ENCODE data around the gene LYSMD4. TPM values are rescaled to one million over a fixed set of nuclear protein-coding genes. Genes with fewer than 3 reads are reported as not detected.

LYSMD4 gene
- total and polyA plus RNA-seq, 4 donors, result 3.9 to 12.1 (median 7.2) TPM

DNA sequence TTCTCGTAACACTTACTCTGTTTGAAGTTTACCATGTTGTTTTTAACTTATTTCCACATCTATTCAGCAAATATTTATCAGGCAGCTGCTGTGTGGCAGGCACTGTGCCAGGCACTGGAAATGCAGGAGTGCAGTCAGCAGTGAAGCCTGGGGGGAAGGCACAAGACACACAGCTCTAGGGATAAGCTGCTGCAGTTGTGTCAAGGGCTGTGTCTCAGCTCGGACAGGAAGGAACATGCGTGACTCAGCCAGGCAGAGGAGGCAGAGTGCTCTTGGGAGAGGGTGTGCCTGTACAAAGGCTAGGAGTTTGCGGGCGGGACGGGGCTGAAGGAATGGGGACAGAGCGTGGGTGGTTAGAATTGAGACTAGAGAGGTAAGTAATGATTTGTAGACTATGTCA, 24.7 kb downstream of the LYSMD4 start:
- H3K27me3 ChIP-seq (ENCODE audit: control insufficient read depth in 4 of 4, insufficient read depth in 4 of 4, low read length in 3 of 4), result no peaks in the 10 kb centered on the region
- WGBS, result 53% methylated on average over 7 of the region's 7 CpGs
- peak; percentile 49 for DNase-seq (ENCODE audit: low spot score)
- H3K4me1 ChIP-seq (ENCODE audit: control insufficient read depth in 4 of 4, insufficient read depth in 4 of 4, low read length in 3 of 4), result peaks cover 2 to 14% (median 9%) of the 10 kb centered on the region in 4 donors
- H3K36me3 ChIP-seq (ENCODE audit: control insufficient read depth in 4 of 4, insufficient read depth in 3 of 4, low read depth in 1 of 4, low read length in 3 of 4), result peaks cover 4 to 21% (median 18%) of the 10 kb centered on the region in 4 donors
- H3K9ac ChIP-seq (ENCODE audit: low read depth in 1 of 2, low read length in 2 of 2), result peak overlapping the region in 1 of 2 donors; percentile 15
- no peaks in the 10 kb centered on the region for H3K9me3 ChIP-seq (ENCODE audit: control insufficient read depth in 4 of 4, low read length in 3 of 4)
- TF ChIP-seq SP1 (IDR thresholded peaks at IDR 0.05) (peak; percentile 43), RAD21 (IDR thresholded peaks at IDR 0.05) (peak; percentile 60 to 66), JUND (IDR thresholded peaks at IDR 0.05) (peak in 1 of 2 donors; percentile 69), YY1 (IDR thresholded peaks at IDR 0.05) (no peak), FOXA1 (IDR thresholded peaks at IDR 0.05) (peak; percentile 39), TAF1 (conservative IDR thresholded peaks at IDR 0.05) (no peak), NR2F2 (IDR thresholded peaks at IDR 0.05) (peak; percentile 13), FOXA2 (IDR thresholded peaks at IDR 0.05) (peak; percentile 36), EGR1 (IDR thresholded peaks at IDR 0.05; ENCODE audit: low read depth in 2 of 2) (no peak), HNF4A (conservative IDR thresholded peaks at IDR 0.05) (peak in 1 of 2 donors; percentile 49), RXRA (IDR thresholded peaks at IDR 0.05) (peak; percentile 41 to 61)
- TF ChIP-seq, protein P1, sequence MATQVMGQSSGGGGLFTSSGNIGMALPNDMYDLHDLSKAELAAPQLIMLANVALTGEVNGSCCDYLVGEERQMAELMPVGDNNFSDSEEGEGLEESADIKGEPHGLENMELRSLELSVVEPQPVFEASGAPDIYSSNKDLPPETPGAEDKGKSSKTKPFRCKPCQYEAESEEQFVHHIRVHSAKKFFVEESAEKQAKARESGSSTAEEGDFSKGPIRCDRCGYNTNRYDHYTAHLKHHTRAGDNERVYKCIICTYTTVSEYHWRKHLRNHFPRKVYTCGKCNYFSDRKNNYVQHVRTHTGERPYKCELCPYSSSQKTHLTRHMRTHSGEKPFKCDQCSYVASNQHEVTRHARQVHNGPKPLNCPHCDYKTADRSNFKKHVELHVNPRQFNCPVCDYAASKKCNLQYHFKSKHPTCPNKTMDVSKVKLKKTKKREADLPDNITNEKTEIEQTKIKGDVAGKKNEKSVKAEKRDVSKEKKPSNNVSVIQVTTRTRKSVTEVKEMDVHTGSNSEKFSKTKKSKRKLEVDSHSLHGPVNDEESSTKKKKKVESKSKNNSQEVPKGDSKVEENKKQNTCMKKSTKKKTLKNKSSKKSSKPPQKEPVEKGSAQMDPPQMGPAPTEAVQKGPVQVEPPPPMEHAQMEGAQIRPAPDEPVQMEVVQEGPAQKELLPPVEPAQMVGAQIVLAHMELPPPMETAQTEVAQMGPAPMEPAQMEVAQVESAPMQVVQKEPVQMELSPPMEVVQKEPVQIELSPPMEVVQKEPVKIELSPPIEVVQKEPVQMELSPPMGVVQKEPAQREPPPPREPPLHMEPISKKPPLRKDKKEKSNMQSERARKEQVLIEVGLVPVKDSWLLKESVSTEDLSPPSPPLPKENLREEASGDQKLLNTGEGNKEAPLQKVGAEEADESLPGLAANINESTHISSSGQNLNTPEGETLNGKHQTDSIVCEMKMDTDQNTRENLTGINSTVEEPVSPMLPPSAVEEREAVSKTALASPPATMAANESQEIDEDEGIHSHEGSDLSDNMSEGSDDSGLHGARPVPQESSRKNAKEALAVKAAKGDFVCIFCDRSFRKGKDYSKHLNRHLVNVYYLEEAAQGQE (IDR thresholded peaks at IDR 0.05), result peak; percentile 3
- TF ChIP-seq, protein P2, sequence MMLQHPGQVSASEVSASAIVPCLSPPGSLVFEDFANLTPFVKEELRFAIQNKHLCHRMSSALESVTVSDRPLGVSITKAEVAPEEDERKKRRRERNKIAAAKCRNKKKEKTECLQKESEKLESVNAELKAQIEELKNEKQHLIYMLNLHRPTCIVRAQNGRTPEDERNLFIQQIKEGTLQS (IDR thresholded peaks at IDR 0.05), result no peak
- H3K4me3 ChIP-seq (ENCODE audit: low read depth in 1 of 3, low read length in 3 of 3), result no peak overlapping the region
- H3K27ac ChIP-seq (ENCODE audit: low read depth in 1 of 2, low read length in 2 of 2), result peak overlapping the region; percentile 68 to 80

DNA sequence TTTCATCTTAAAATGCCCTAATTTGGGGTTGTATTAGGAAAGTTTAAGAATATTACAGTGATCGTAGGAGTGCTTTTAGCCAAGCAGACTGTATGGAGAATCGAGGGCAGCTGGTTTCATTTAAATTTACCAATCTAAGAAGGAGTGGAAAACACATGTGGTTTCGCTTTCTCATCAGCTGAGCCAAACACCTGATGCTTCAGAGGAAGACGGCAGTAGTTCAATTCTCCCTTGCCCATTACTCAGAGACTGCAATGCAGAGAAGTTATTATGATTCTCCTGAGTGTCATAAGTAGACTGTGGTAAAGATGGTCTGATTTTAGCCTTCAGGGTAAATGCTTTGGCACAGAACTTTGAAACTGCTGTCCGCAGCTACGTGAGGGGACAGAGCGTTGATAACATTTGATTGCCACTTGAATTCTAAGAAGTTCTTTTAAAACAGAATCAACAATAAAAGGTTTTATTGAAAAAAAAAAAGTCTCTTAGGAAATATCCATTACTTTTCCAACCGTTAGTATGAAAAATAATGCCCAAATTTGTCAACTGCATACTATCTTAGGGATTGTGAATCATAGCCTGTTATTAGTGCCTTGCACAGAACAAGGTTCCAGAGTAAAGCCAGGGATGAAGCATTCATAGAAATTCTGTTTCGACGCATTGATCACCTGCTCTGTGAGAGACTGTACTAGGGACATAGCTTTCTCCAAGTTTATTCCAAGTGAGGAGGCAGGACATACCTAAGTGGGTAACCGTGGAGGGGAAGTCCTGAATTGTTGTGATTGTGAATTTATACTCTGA, 25.6 kb downstream of the LYSMD4 start:
- peak overlapping the region; percentile 15 to 23 for H3K9ac ChIP-seq (ENCODE audit: low read depth in 1 of 2, low read length in 2 of 2)
- no peak for DNase-seq (ENCODE audit: low spot score)
- H3K27me3 ChIP-seq (ENCODE audit: control insufficient read depth in 4 of 4, insufficient read depth in 4 of 4, low read length in 3 of 4), result no peaks in the 10 kb centered on the region
- peak overlapping the region; percentile 68 to 80 for H3K27ac ChIP-seq (ENCODE audit: low read depth in 1 of 2, low read length in 2 of 2)
- TF ChIP-seq SP1 (IDR thresholded peaks at IDR 0.05) (no peak), GABPA (IDR thresholded peaks at IDR 0.05 in 1 of 2, conservative IDR thresholded peaks at IDR 0.05 in 1 of 2) (no peak), EGR1 (IDR thresholded peaks at IDR 0.05; ENCODE audit: low read depth in 2 of 2) (no peak), YY1 (IDR thresholded peaks at IDR 0.05) (no peak), RXRA (IDR thresholded peaks at IDR 0.05) (no peak), JUND (IDR thresholded peaks at IDR 0.05) (no peak), NR2F2 (IDR thresholded peaks at IDR 0.05) (no peak), HNF4G (IDR thresholded peaks at IDR 0.05) (no peak), HNF4A (conservative IDR thresholded peaks at IDR 0.05) (no peak), FOXA1 (IDR thresholded peaks at IDR 0.05) (no peak), FOXA2 (IDR thresholded peaks at IDR 0.05) (no peak), RAD21 (IDR thresholded peaks at IDR 0.05) (no peak), TAF1 (conservative IDR thresholded peaks at IDR 0.05) (no peak)
- TF ChIP-seq, protein P3, sequence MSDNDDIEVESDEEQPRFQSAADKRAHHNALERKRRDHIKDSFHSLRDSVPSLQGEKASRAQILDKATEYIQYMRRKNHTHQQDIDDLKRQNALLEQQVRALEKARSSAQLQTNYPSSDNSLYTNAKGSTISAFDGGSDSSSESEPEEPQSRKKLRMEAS (IDR thresholded peaks at IDR 0.05), result no peak
- TF ChIP-seq, protein P1 (IDR thresholded peaks at IDR 0.05), result no peak
- TF ChIP-seq, protein P4, sequence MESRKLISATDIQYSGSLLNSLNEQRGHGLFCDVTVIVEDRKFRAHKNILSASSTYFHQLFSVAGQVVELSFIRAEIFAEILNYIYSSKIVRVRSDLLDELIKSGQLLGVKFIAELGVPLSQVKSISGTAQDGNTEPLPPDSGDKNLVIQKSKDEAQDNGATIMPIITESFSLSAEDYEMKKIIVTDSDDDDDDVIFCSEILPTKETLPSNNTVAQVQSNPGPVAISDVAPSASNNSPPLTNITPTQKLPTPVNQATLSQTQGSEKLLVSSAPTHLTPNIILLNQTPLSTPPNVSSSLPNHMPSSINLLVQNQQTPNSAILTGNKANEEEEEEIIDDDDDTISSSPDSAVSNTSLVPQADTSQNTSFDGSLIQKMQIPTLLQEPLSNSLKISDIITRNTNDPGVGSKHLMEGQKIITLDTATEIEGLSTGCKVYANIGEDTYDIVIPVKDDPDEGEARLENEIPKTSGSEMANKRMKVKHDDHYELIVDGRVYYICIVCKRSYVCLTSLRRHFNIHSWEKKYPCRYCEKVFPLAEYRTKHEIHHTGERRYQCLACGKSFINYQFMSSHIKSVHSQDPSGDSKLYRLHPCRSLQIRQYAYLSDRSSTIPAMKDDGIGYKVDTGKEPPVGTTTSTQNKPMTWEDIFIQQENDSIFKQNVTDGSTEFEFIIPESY (IDR thresholded peaks at IDR 0.05), result no peak
- TF ChIP-seq, protein P5, sequence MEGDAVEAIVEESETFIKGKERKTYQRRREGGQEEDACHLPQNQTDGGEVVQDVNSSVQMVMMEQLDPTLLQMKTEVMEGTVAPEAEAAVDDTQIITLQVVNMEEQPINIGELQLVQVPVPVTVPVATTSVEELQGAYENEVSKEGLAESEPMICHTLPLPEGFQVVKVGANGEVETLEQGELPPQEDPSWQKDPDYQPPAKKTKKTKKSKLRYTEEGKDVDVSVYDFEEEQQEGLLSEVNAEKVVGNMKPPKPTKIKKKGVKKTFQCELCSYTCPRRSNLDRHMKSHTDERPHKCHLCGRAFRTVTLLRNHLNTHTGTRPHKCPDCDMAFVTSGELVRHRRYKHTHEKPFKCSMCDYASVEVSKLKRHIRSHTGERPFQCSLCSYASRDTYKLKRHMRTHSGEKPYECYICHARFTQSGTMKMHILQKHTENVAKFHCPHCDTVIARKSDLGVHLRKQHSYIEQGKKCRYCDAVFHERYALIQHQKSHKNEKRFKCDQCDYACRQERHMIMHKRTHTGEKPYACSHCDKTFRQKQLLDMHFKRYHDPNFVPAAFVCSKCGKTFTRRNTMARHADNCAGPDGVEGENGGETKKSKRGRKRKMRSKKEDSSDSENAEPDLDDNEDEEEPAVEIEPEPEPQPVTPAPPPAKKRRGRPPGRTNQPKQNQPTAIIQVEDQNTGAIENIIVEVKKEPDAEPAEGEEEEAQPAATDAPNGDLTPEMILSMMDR (IDR thresholded peaks at IDR 0.05; ENCODE audit: low read depth, low read length, missing input control), result no peak
- peaks cover 4 to 17% (median 14%) of the 10 kb centered on the region in 4 donors for H3K36me3 ChIP-seq (ENCODE audit: control insufficient read depth in 4 of 4, insufficient read depth in 3 of 4, low read depth in 1 of 4, low read length in 3 of 4)
- peaks cover 4 to 17% (median 11%) of the 10 kb centered on the region in 4 donors for H3K4me1 ChIP-seq (ENCODE audit: control insufficient read depth in 4 of 4, insufficient read depth in 4 of 4, low read length in 3 of 4)
- no peak overlapping the region for H3K4me3 ChIP-seq (ENCODE audit: low read depth in 1 of 3, low read length in 3 of 3)
- H3K9me3 ChIP-seq (ENCODE audit: control insufficient read depth in 4 of 4, low read length in 3 of 4), result no peaks in the 10 kb centered on the region
- 64% methylated on average over 11 of the region's 11 CpGs for WGBS

Measured in liver (tissue), 9 donors.